Measurements from ENCODE around the gene ALDH18A1.
"Not testable (repeated sequence)": the region's sequence is repeated elsewhere in the genome, so short reads cannot be mapped to it uniquely, and the experiment has no call there.

Gene ALDH18A1

GRCh38 chr10:95650232-95650631 is 6.3 kb downstream of the ALDH18A1 start:
- DNase-seq (ENCODE audit: low spot score): no peak

DNA sequence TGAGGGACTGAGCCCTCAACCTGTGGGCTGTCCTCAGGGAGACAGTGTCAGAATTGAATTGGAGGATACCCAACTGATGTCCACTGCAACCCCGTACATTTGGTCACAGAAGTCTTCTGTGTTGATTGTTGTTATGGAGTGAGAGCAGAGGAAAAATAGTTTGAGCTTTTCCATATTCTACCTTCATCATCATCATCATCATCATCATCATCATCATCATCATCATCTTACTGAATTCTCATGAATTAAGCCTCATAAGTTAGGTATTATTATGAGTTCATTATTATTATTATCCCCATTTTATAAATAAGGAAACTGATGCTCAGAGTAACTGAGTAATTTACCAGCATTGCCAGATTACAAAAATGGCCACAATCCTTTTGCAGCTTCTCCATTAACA is 8.4 kb downstream of the ALDH18A1 start:
- no peak for DNase-seq (ENCODE audit: low spot score)

GRCh38 chr10:95646160-95646559 is 10.4 kb downstream of the ALDH18A1 start:
- no peak for DNase-seq (ENCODE audit: low spot score)

- no peak for DNase-seq (ENCODE audit: low spot score)
Measured at GRCh38 chr10:95644901-95645300, 11.6 kb downstream of the ALDH18A1 start.

- no peak for DNase-seq (ENCODE audit: low spot score)
Measured at GRCh38 chr10:95640891-95641315, 15.6 kb downstream of the ALDH18A1 start.

GRCh38 chr10:95637911-95638310 is 18.6 kb downstream of the ALDH18A1 start:
- DNase-seq (ENCODE audit: low spot score): no peak

- no peak for DNase-seq (ENCODE audit: low spot score)
Measured at GRCh38 chr10:95637140-95637539, 19.4 kb downstream of the ALDH18A1 start.

DNA sequence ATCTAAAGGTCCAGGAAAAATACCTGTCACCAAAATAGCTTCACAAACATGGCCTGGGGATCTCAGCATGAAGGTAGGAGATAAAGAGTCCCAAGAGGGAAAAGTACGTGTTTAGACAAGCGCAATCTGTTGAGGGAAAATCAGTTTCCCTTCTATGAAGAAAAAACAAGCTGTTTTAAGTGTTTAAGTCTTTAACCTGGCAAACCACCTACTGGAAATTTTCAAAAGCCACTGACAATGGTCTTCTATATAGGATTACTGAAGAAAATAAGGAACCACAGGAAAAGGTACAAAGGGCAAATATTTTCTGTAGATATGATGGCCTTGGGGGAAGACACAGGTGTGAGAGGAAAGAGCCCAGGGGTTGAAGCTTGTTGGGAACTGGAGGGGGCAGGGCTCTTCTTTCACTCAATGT is 21.2 kb downstream of the ALDH18A1 start:
- no peak for DNase-seq (ENCODE audit: low spot score)

DNA sequence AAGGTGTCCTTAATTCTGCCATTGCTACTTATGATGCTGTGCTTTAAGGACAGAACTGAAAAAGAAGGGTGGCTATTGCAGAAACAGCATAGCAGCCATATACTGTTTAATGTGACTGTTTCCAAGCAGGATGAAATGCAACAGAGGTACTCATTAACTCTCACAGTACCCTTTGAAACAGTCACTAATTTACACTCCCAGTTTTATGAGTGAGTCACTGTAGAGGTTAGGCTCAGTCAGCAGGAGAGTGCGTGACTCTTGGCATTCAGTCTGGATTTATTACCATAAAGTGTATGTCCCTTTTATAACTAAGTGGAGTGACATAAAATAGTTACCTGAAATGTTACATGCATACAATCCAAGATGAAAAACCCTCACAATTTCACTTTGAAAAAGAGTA is 27.7 kb downstream of the ALDH18A1 start:
- DNase-seq (ENCODE audit: low spot score): peak; percentile 86

DNA sequence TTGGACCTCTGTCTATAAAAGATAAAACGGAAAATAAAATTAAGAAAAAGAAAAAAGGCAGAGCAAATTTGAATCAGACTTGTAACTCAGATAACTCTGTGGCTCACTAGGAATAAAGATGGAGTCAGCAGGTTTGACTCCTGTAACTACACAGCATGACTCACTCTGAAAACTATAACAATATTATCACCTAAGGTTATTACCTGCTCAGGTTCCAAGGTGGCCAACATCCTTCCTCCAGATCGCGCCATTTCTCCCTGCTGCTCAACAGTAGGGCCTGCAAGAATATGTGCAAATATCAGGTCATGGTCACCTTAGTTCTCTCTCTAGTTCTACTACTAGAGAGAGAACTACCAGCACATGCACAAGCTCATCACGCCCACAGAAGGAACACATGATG is 30.0 kb downstream of the ALDH18A1 start:
- DNase-seq (ENCODE audit: low spot score): no peak

DNA sequence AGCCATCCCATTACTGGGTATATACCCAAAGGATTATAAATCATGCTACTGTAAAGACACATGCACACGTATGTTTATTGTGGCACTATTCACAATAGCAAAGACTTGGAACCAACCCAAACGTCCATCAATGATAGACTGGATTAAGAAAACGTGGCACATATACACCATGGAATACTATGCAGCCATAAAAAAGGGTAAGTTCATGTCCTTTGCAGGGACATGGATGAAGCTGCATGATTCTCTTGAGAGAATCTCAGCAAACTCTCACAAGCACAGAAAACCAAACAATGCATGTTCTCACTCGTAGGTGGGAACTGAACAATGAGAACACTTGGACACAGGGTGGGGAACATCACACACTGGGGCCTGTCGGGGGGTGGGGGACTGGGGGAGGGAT is 36.1 kb downstream of the ALDH18A1 start:
- not testable (repeated sequence) for DNase-seq (ENCODE audit: low spot score)

- DNase-seq (ENCODE audit: low spot score): no peak
Measured at GRCh38 chr10:95618101-95618500, 38.4 kb downstream of the ALDH18A1 start.

DNA sequence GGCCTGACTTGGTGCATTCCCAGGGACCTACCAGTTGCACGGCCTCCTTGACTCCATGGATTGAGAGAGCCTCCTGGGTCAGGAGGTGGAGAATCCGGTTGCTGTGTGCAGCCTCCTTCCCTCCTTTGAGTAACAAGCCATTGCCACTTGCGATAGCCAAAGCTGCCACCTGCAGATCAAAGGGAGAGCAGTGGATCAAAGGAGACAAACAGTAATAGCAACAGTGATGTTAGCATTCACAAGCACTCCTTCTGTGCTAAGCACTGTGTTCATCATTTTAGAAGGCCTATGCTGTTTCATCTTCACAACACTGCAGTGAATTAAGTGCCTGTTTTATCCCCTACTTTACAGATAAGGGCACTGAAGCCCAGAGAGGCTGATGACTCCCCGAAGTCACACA is 40.1 kb downstream of the ALDH18A1 start:
- DNase-seq (ENCODE audit: low spot score): no peak

DNA sequence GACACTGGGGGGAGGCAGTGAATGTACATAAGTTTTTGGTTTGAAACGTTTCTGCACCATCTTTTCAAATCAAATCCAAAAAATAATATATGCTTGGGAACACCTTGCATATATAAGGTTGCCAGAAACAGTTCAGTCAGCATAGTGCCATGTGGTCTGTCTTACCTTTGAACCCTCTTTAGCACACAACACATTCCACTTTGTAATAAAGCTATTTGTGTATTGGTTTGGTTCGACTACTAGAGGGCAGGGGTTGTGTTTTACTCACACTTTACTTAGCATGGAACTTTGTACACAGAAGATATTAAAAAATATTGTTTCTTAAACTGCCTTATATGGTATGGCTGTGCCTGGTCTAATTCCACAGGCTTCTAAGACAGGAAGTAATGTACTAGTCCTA is 43.2 kb downstream of the ALDH18A1 start:
- no peak for DNase-seq (ENCODE audit: low spot score)

DNA sequence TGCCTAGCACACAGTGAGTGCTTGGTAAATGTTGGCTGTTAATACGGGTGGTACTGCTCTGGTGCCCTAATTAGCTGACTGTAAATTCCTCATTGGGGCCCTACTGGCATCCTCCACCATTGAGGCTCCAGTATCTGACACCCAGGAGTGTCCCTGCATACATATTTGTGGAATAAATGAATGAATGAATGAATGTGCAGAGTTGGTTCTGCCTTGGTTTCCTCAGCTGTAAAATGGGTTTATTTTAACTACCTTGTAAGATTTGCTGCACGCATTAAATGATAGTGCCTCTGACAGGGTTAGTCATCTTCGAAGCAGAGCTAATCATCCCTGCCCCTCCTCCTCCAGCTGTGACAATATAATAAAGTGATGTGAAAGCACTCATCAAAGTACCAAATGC is 45.8 kb downstream of the ALDH18A1 start:
- DNase-seq (ENCODE audit: low spot score): no peak

- DNase-seq (ENCODE audit: low spot score): no peak
Measured at GRCh38 chr10:95606922-95607321, 49.6 kb downstream of the ALDH18A1 start.

- DNase-seq (ENCODE audit: low spot score): no peak
Measured at GRCh38 chr10:95605163-95605562, 51.3 kb downstream of the ALDH18A1 start.

DNA sequence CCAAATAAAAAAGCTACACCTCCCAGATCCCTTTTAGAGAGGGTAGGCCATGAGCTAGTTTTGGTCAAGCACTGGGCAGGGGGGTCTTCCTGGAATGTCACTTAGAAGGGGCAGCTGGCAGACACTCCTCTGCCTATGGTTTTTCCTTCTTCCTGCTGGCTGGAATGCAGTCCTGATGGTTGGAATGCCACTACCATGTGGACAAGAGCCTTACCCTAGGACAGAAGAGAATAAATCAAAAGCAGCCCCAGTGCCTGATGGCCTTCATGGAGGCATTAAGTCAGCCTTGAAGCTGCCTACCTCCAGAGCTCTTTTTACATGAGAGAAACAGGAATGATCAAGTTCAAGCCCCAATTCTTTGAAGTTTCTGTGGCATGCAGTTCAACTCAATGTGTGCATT is 51.9 kb downstream of the ALDH18A1 start:
- no peak for DNase-seq (ENCODE audit: low spot score)

- DNase-seq (ENCODE audit: low spot score): no peak
Measured at GRCh38 chr10:95602382-95602781, 54.1 kb downstream of the ALDH18A1 start.

DNA sequence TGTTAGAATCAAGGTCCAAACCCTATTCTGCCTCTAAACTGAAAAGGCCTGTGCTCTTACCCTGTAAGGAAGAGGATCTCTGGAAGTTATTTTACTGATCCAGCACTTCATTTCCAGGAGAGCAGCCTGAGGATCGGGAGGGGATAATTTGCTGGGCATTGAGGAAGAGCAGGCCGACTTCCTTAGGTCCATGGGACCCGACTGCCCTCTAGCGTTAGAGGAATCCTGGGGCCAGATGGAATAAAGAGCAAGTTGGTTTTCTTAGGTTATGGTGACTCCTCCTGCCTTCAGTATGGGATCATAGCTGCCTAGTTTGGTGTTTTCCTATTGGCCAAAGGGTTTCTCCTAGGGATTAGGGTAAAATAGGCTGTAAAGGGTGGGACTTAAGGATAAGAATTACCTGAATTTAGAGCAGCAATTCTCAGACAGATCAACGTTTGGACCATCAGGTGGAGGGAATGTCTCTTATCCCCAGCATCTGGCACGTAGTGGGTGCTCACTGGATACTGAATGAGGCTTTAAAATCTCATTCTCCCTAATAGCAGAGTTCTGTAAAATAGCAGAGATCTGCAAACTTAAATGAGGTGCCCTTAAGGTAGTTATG is 55.3 kb downstream of the ALDH18A1 start:
- peak; percentile 75 for DNase-seq (ENCODE audit: low spot score)

DNA sequence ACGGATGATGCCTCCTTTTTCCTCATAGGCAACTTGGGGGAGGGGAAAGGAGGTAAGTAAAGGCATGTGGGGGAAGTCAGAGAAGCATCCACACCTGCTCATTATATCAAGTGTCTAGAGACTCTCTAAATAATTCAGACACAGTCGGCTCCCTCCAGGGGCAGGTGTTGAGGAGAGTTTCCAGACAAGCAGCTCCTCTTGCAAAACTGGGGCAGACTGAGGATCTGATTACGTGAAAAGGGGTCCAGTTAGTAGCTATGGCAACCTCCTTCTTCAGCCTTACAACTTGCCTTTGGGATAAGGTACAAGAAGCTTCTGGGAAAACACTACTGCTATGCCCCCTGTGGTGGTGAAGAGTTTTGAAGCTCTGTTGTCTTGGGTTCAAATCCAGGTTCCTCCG is 56.4 kb downstream of the ALDH18A1 start:
- no peak for DNase-seq (ENCODE audit: low spot score)

DNA sequence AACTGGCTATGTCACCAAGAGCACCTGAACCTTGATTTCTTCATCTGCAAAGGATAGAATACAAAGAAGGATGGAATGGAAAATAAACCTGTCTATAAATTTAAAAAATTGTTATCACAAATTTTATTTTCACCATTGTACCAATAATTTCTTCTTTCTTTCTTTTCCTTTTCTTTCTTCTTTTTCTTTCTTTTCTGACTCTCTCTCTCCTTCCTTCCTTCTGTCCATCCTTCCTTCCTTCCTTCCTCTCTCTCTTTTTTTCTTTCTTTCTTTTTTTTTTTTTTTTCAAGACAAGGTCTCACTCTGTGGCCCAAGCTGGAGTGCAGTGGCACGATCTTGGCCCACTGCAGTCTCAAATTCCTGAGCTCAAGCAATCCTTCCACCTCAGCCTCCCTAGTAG is 58.7 kb downstream of the ALDH18A1 start:
- DNase-seq (ENCODE audit: low spot score): no peak

GRCh38 chr10:95588025-95588424 is 68.5 kb downstream of the ALDH18A1 start:
- peak; percentile 35 for DNase-seq (ENCODE audit: low spot score)

DNA sequence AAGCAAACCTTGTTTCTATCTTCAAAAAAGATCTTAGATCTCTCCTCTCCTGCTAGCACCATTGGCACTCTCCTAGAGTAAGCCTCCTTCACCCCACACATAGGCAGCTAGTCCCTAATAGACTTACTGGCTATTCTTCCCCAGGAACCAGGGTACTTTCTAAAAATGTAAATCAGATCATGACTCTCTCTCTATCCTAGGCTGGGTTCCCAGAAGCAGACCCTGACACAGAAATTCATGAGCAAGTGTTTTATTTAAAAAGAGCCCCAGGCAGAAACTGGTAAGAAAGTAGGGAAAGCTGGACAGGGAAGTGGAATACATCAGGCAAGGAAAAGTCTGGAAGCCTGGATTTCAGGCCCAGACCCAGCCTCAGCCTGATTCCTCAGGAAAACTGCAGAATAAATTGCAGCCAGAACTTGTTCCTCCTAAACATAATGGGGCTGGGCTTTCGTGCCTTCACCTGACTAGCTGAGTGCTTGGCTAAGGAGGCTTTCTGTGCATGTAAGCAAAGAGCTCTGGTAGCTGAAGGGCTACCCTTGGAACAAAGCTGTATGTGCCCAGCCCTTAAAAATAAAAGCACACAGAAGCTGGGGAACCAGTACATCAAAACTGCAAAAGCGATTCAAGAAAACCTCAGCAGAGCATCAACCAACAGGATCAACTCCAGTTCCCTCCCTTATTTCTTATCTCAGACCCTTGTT is 76.5 kb downstream of the ALDH18A1 start:
- DNase-seq (ENCODE audit: low spot score): no peak

All from LoVo (cell line).